Endothelial cell of umbilical vein (primary cell): ENCODE results near the gene ARFRP1. TPM values are rescaled to one million over a fixed set of nuclear protein-coding genes. Genes with fewer than 3 reads are reported as not detected.

ENCODE experiments used
- BruUV-seq: library from RNA; stranded (reverse); fragments of 400-500 nt; replicated peaks from 2 replicates; lab custom pipeline; 2021; lab: Mats Ljungman, UMichigan
- CTCF ChIA-PET: fragments of 300-600, 350-600 bp; sonication (Branson Sonifier 250); formaldehyde crosslinking; loops from one replicate; lab custom pipeline; 2021; ENCODE audit warnings: antibody characterized with exemption, inconsistent platforms; lab: Charles Lee
- POLR2A ChIA-PET: fragments of 300-600, 350-600 bp; sonication (Branson Sonifier 250); formaldehyde crosslinking; loops from one replicate; lab custom pipeline; 2021; ENCODE audit warnings: antibody characterized with exemption, inconsistent platforms; lab: Charles Lee
- DNase-seq: peaks from one replicate; pipeline ENCODE4 v3.0.0-alpha.2; 2011; ENCODE audit warnings: low read depth, low spot score
- FAIRE-seq: peaks from 2 replicates; lab custom pipeline; 2011; peaks lifted over from hg19 to GRCh38; lab: Jason Lieb, UNC
- H2AFZ ChIP-seq: 2 replicates; pipeline ENCODE4 v1.6.0; 2012; ENCODE audit warnings: low read depth, low read length, control low read depth, inconsistent platforms
- H3K27ac ChIP-seq: 2 replicates; pipeline ENCODE4 v1.5.1; 2011; ENCODE audit warnings: low read depth, mild to moderate bottlenecking, control low read depth, low read length, moderate library complexity; ENCODE audit not compliant: insufficient read depth
- H3K27me3 ChIP-seq, 2 experiments: 2 replicates each; pipeline versions ENCODE4 v1.6.0 to v1.6.1; 2011; ENCODE audit warnings: low read length in 2 of 2, mixed read lengths in 1 of 2; ENCODE audit not compliant: control insufficient read depth in 2 of 2, insufficient read depth in 2 of 2
- H3K36me3 ChIP-seq, 2 experiments: 2 replicates in 1 of 2; 3 replicates in 1 of 2; pipeline ENCODE4 v1.5.1; 2011; ENCODE audit warnings: low read length in 2 of 2, mild to moderate bottlenecking in 1 of 2, moderate library complexity in 1 of 2; ENCODE audit not compliant: control insufficient read depth in 2 of 2, insufficient read depth in 2 of 2; ENCODE audit errors: extremely low read depth in 1 of 2
- H3K4me1 ChIP-seq: 3 replicates; pipeline ENCODE4 v1.5.1; 2011; ENCODE audit warnings: mild to moderate bottlenecking, low read length; ENCODE audit not compliant: control insufficient read depth, insufficient read depth; ENCODE audit errors: extremely low read depth
- H3K4me2 ChIP-seq: 2 replicates; pipeline ENCODE4 v1.6.1; 2011; ENCODE audit warnings: low read length, control low read depth, mixed read lengths; ENCODE audit not compliant: insufficient read depth
- H3K4me3 ChIP-seq, 3 experiments: fragments of 200-600 bp in 1 of 3; sonication (generic), shearing (Covaris generic) in 1 of 3; replicated peaks in 1 of 3; 2 replicates each; pipeline ENCODE4 v1.5.1; 2011 to 2016; ENCODE audit warnings: control low read depth in 3 of 3, low read length in 3 of 3, mild to moderate bottlenecking in 2 of 3, inconsistent platforms in 1 of 3, low read depth in 1 of 3, moderate library complexity in 1 of 3; ENCODE audit not compliant: insufficient read depth in 1 of 3
- H3K79me2 ChIP-seq: 2 replicates; pipeline ENCODE4 v1.6.0; 2012; ENCODE audit warnings: low read length, inconsistent platforms; ENCODE audit not compliant: control insufficient read depth, insufficient read depth
- H3K9ac ChIP-seq: replicated peaks from 2 replicates; pipeline ENCODE3; 2011; ENCODE audit warnings: low read length, control low read depth; ENCODE audit not compliant: insufficient read depth; ENCODE audit errors: extremely low read depth
- H3K9me1 ChIP-seq: replicated peaks from 3 replicates; pipeline ENCODE4 v1.6.0; 2011; ENCODE audit warnings: mild to moderate bottlenecking, low read length; ENCODE audit not compliant: control insufficient read depth, insufficient read depth; ENCODE audit errors: extremely low read depth
- H3K9me3 ChIP-seq: replicated peaks from 2 replicates; pipeline ENCODE4 v1.5.1; 2012; ENCODE audit warnings: low read length, inconsistent platforms; ENCODE audit not compliant: control insufficient read depth, insufficient read depth
- H4K20me1 ChIP-seq: replicated peaks from 2 replicates; pipeline ENCODE3; 2011; ENCODE audit warnings: mild to moderate bottlenecking, low read length; ENCODE audit not compliant: control insufficient read depth, insufficient read depth; ENCODE audit errors: extremely low read depth
- EZH2 ChIP-seq: IDR thresholded peaks from 2 replicates; pipeline ENCODE4 v1.6.1; 2012; ENCODE audit warnings: borderline replicate concordance, low read depth, mild to moderate bottlenecking, moderate library complexity, low read length, inconsistent platforms; ENCODE audit not compliant: severe bottlenecking
- FOS ChIP-seq: IDR thresholded peaks from 2 replicates; pipeline ENCODE4 v1.6.1; 2011; ENCODE audit warnings: mild to moderate bottlenecking, low read length, moderate library complexity, borderline replicate concordance; ENCODE audit not compliant: insufficient read depth
- MYC ChIP-seq: IDR thresholded peaks from one replicate; pipeline ENCODE4 v1.6.1; 2011; ENCODE audit warnings: mild to moderate bottlenecking, low read depth, low read length
- POLR2A ChIP-seq: IDR thresholded peaks from 2 replicates; pipeline ENCODE4 v1.6.1; 2012; ENCODE audit warnings: low read depth, mild to moderate bottlenecking, control low read depth, low read length
- POLR2AphosphoS5 ChIP-seq: IDR thresholded peaks from 2 replicates; pipeline ENCODE4 v1.6.1; 2012; ENCODE audit warnings: low read depth, mild to moderate bottlenecking, control low read depth, low read length, moderate library complexity; ENCODE audit not compliant: insufficient read depth
- dilution Hi-C: fragments of 300-500 bp; cut with MboI; formaldehyde crosslinking; loops from one replicate; pipeline ENCODE4 v1.15.0; 2019; ENCODE audit warnings: low sequenced_read_pairs; ENCODE audit not compliant: extremely low pct_ligation_motif_present
- intact Hi-C: fragments of 100-400 bp; cut with micrococcal nuclease; formaldehyde crosslinking; loops from one replicate; pipeline ENCODE4 v1.10.0; 2022
- polyA plus RNA-seq, 4 experiments: library from polyadenylated mRNA; depleted of rRNA in 3 of 4; stranded (reverse) in 3 of 4; unstranded in 1 of 4; fragments of >200 nt; gene quantifications; 2 replicates each; pipeline versions ENCODE4 v1.2.1 to v1.2.3, GENCODE V29; 2011 to 2012; ENCODE audit warnings: missing spikeins in 1 of 4
- total RNA-seq: library from RNA; stranded (reverse); gene quantifications from 2 replicates; pipeline ENCODE4 v1.2.3, GENCODE V29; 2021
- TF ChIP-seq, protein P1 (sequence below), 2 donors: IDR thresholded peaks; 1 replicate in 1 of 2; 2 replicates in 1 of 2; pipeline ENCODE4 v1.5.1; 2011; ENCODE audit warnings: low read length in 2 of 2, mild to moderate bottlenecking in 2 of 2, moderate library complexity in 2 of 2, control low read depth in 1 of 2, inconsistent platforms in 1 of 2, low read depth in 1 of 2; ENCODE audit not compliant: insufficient read depth in 1 of 2; ENCODE audit errors: extremely low read depth in 1 of 2
- TF ChIP-seq, protein P2 (sequence below): IDR thresholded peaks from 2 replicates; pipeline ENCODE4 v1.6.1; 2011; ENCODE audit not compliant: insufficient read depth, insufficient read length

Gene ARFRP1
- total and polyA plus RNA-seq, 2 donors (not counting 3 experiments of a cell fraction or from before 2014, with no cell fraction given), result 48.7 to 51.6 TPM

DNA sequence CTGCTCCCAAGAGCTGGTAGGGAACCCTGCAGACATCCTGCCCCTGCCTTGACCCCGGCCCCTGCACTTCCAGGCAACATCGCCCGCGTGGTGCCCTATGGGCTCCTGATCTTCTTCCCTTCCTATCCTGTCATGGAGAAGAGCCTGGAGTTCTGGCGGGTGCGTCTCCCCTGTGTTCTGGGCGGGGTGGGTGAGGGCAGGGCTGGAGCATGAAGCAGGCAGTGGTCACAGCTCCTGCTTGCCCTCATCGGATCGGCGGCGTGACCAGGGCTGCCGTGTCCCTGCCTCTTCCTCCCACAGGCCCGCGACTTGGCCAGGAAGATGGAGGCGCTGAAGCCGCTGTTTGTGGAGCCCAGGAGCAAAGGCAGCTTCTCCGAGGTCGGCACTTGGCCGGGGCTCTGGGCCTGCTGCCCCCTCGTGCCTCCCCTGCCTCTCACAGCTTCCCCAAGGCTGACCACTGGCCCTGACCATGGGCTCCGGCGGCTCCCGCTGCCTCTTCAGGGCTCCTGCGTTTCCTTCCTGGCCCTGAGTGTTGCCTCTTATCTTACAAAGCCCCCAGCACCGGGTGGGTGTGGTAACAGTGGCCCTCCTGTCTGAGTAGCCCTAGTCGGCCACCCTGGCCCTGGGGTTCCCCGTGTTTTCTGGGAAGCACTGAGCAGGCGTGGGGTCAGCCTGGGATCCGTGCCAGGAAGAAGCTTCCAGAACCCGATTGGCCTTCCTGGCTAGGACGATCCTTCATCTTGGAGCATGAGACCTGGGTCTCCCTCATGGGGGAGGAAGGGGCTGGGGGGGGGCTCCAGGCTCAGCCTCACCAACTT, 19.3 kb downstream of the ARFRP1 start:
- Histone ChIP-seq H3K4me1 (peaks cover 32% of the 10 kb centered on the region), H3K79me2 (peaks cover 4% of the 10 kb centered on the region), H3K27me3 (no peaks in the 10 kb centered on the region), H4K20me1 (no peaks in the 10 kb centered on the region), H3K9me1 (no peaks in the 10 kb centered on the region), H3K36me3 (no peaks in the 10 kb centered on the region), H2AFZ (peak overlapping the region; percentile 5), H3K4me3 (no peak overlapping the region), H3K9ac (peak overlapping the region; percentile 3), H3K27ac (peak overlapping the region; percentile 79), H3K4me2 (no peak overlapping the region), H3K9me3 (no peaks in the 10 kb centered on the region)
- POLR2A ChIA-PET, result no interaction called here
- no peak for DNase-seq
- CTCF ChIA-PET, result interaction anchor here (0.8 to 3.2 kb wide), 4 partner anchors 9 to 46 kb away, joined by 3 to 13 read pairs (median 4); partner anchors contain the start of genes ARFRP1 and ZGPAT
- TF ChIP-seq MYC, result no peak
- TF ChIP-seq POLR2AphosphoS5, result no peak
- TF ChIP-seq EZH2, result no peak
- TF ChIP-seq POLR2A, result no peak
- TF ChIP-seq, protein P1, sequence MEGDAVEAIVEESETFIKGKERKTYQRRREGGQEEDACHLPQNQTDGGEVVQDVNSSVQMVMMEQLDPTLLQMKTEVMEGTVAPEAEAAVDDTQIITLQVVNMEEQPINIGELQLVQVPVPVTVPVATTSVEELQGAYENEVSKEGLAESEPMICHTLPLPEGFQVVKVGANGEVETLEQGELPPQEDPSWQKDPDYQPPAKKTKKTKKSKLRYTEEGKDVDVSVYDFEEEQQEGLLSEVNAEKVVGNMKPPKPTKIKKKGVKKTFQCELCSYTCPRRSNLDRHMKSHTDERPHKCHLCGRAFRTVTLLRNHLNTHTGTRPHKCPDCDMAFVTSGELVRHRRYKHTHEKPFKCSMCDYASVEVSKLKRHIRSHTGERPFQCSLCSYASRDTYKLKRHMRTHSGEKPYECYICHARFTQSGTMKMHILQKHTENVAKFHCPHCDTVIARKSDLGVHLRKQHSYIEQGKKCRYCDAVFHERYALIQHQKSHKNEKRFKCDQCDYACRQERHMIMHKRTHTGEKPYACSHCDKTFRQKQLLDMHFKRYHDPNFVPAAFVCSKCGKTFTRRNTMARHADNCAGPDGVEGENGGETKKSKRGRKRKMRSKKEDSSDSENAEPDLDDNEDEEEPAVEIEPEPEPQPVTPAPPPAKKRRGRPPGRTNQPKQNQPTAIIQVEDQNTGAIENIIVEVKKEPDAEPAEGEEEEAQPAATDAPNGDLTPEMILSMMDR (IDR thresholded peaks at IDR 0.05; ENCODE audit: extremely low read depth in 1 of 2, insufficient read depth in 1 of 2, low read depth in 1 of 2, low read length in 2 of 2), result no peak
- TF ChIP-seq FOS, result no peak
- TF ChIP-seq, protein P2, sequence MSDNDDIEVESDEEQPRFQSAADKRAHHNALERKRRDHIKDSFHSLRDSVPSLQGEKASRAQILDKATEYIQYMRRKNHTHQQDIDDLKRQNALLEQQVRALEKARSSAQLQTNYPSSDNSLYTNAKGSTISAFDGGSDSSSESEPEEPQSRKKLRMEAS, result no peak
- intact Hi-C loops (no loop called here), dilution Hi-C loops (no loop called here)
- peak; percentile 35 for FAIRE-seq
- no TSS peak for BruUV-seq
